ENCODE measurements around the gene E2F4. TPM values are rescaled to one million over a fixed set of nuclear protein-coding genes. Genes with fewer than 3 reads are reported as not detected.
A peak's percentile ranks its signal among the peaks of the same experiment; 100 is the strongest.

The E2F4 gene
- total and polyA plus RNA-seq, 10 of the 15 experiments (the other 5 are each of a cell fraction or from before 2014, with no cell fraction given): 11.7 to 132 (median 95.9) TPM

GRCh38 chr16:67170949-67171649, 20.9 kb upstream of the E2F4 start:
- POLR2A ChIA-PET: interaction anchor here (0.7 to 10.9 kb wide), 8 partner anchors 10 to 153 kb away, joined by 3 to 137 read pairs (median 4); partner anchors contain the start of genes FBXL8, FHOD1, HSF4 and TRADD
- H3K4me2 ChIP-seq (ENCODE audit: control insufficient read depth, insufficient read depth): peak overlapping the region; percentile 95
- ATAC-seq (peak; percentile 12), FAIRE-seq (peak; percentile 41), DNase-seq (ENCODE audit: low read depth, low spot score) (no peak)
- H3K4me1 ChIP-seq (ENCODE audit: control insufficient read depth, insufficient read depth, low read length): peaks cover 43% of the 10 kb centered on the region
- SMC1A ChIA-PET (ENCODE audit: uncharacterized antibody, unreplicated experiment): interaction anchor here (1.0 to 4.1 kb wide), 3 partner anchors 12 to 153 kb away, joined by 3 to 48 read pairs (median 6); partner anchors contain the start of genes FBXL8 and TRADD
- 67% methylated on average over 14 of the region's 14 CpGs for WGBS (ENCODE audit: insufficient coverage, insufficient replicate concordance, low lambda C conversion rate, missing lambda C conversion rate)
- no peaks in the 10 kb centered on the region for H4K20me1 ChIP-seq (ENCODE audit: control insufficient read depth, insufficient read depth)
- peak overlapping the region; percentile 74 for H2AFZ ChIP-seq (ENCODE audit: control insufficient read depth, low read depth, low read length)
- BruUV-seq (replicated peaks): TSS peak; percentile 58
- RAD21 ChIA-PET (ENCODE audit: unreplicated experiment): interaction anchor here (0.9 to 4.1 kb wide), 10 partner anchors 9 to 153 kb away, joined by 3 to 48 read pairs (median 4); partner anchors contain the start of genes E2F4, FBXL8, FHOD1 and TMEM208
- H3K79me2 ChIP-seq (ENCODE audit: control insufficient read depth, insufficient read depth, low read length): no peaks in the 10 kb centered on the region
- peak overlapping the region; percentile 73 for H3K4me3 ChIP-seq
- H3K27ac ChIP-seq (ENCODE audit: control insufficient read depth, insufficient read depth): peak overlapping the region; percentile 50
- in situ Hi-C loops (cut with MboI) (no loop called here), intact Hi-C loops (cut with micrococcal nuclease; ENCODE audit: unreplicated experiment) (no loop called here)
- H3K9ac ChIP-seq (ENCODE audit: control insufficient read depth, insufficient read depth, low read length): peak overlapping the region; percentile 69; the same call in 1 of the 2 replicates
- H3K9me3 ChIP-seq (replicated peaks; ENCODE audit: control insufficient read depth, insufficient read depth, low read length): no peaks in the 10 kb centered on the region
- CTCF ChIA-PET: interaction anchor here (0.8 to 5.4 kb wide), 11 partner anchors 8 to 215 kb away, joined by 3 to 60 read pairs (median 5); partner anchors contain the start of genes B3GNT9, EXOC3L1, FBXL8 and MATCAP1
- H3K36me3 ChIP-seq (ENCODE audit: control insufficient read depth in 2 of 2, insufficient read depth in 2 of 2, low read length in 1 of 2): no peaks in the 10 kb centered on the region
- peaks cover 0 to 5% of the 10 kb centered on the region in 2 experiments; a peak in 2 of 4 replicates for H3K27me3 ChIP-seq (replicated peaks in 1 of 2; ENCODE audit: control insufficient read depth in 2 of 2, insufficient read depth in 2 of 2, low read length in 1 of 2)
- peak; percentile 56; the same call in 1 of the 2 replicates for TF ChIP-seq NR2F1 (conservative IDR thresholded peaks at IDR 0.05)
- TF ChIP-seq WRNIP1 (IDR thresholded peaks at IDR 0.05; ENCODE audit: borderline replicate concordance, low read depth, low read length): no peak
- 0 out of 2 replicates have a peak, but pooled peaks have one; percentile 36 for TF ChIP-seq IKZF1 (conservative IDR thresholded peaks at IDR 0.05)
- TF ChIP-seq, protein P1, sequence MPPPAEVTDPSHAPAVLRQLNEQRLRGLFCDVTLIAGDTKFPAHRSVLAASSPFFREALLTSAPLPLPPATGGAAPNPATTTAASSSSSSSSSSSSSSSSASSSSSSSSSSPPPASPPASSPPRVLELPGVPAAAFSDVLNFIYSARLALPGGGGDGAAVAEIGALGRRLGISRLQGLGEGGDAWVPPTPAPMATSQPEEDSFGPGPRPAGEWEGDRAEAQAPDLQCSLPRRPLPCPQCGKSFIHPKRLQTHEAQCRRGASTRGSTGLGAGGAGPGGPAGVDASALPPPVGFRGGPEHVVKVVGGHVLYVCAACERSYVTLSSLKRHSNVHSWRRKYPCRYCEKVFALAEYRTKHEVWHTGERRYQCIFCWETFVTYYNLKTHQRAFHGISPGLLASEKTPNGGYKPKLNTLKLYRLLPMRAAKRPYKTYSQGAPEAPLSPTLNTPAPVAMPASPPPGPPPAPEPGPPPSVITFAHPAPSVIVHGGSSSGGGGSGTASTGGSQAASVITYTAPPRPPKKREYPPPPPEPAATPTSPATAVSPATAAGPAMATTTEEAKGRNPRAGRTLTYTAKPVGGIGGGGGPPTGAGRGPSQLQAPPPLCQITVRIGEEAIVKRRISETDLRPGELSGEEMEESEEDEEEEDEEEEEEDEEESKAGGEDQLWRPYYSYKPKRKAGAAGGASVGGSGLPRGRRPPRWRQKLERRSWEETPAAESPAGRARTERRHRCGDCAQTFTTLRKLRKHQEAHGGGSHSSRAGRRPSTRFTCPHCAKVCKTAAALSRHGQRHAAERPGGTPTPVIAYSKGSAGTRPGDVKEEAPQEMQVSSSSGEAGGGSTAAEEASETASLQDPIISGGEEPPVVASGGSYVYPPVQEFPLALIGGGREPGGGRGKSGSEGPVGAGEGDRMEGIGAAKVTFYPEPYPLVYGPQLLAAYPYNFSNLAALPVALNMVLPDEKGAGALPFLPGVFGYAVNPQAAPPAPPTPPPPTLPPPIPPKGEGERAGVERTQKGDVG (CRISPR knock-in tag; IDR thresholded peaks at IDR 0.05): no peak
- TF ChIP-seq SPI1 (IDR thresholded peaks at IDR 0.05; ENCODE audit: borderline replicate concordance, insufficient read depth, low read depth, low read length): no peak
- TF ChIP-seq ZBTB40 (IDR thresholded peaks at IDR 0.05; ENCODE audit: borderline replicate concordance): peak; percentile 50; the same call in 1 of the 2 replicates
- no peak for TF ChIP-seq RUNX3 (IDR thresholded peaks at IDR 0.05; ENCODE audit: low read length)
- no peak for TF ChIP-seq FOXM1 (IDR thresholded peaks at IDR 0.05; ENCODE audit: low read depth, low read length)
- no peak for TF ChIP-seq RAD51 (IDR thresholded peaks at IDR 0.05)
- no peak for TF ChIP-seq CBFB (IDR thresholded peaks at IDR 0.05; ENCODE audit: low read depth)
- no peak for TF ChIP-seq CHD2 (IDR thresholded peaks at IDR 0.05; ENCODE audit: borderline replicate concordance, low read depth, low read length)
- TF ChIP-seq, protein P2, sequence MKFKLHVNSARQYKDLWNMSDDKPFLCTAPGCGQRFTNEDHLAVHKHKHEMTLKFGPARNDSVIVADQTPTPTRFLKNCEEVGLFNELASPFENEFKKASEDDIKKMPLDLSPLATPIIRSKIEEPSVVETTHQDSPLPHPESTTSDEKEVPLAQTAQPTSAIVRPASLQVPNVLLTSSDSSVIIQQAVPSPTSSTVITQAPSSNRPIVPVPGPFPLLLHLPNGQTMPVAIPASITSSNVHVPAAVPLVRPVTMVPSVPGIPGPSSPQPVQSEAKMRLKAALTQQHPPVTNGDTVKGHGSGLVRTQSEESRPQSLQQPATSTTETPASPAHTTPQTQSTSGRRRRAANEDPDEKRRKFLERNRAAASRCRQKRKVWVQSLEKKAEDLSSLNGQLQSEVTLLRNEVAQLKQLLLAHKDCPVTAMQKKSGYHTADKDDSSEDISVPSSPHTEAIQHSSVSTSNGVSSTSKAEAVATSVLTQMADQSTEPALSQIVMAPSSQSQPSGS (IDR thresholded peaks at IDR 0.05; ENCODE audit: low read length): no peak
- TF ChIP-seq SUZ12 (IDR thresholded peaks at IDR 0.05; ENCODE audit: unreplicated experiment): no peak
- no peak for TF ChIP-seq MEF2B (IDR thresholded peaks at IDR 0.05; ENCODE audit: partially characterized antibody, poor library complexity, severe bottlenecking)
